CD4-positive, CD25-positive, alpha-beta regulatory T cell (primary cell): Measurements from ENCODE around the gene LTBP4. TPM values are rescaled to one million over a fixed set of nuclear protein-coding genes. Genes with fewer than 3 reads are reported as not detected.
A peak's percentile ranks its signal among the peaks of the same experiment; 100 is the strongest.

Experiments used
- ATAC-seq, 2 donors: fragments of 150-1000 bp; cut with Tn5 transposase; one replicate each; pipeline ENCODE4 v1.10.0; 2021; ENCODE audit warnings: low read depth in 2 of 2, moderate number of reproducible peaks in 2 of 2, moderate library complexity in 1 of 2
- DNase-seq, 3 donors: peaks; one replicate each; pipeline versions ENCODE4 v3.0.0 to v3.0.0-alpha.2; 2012 to 2022; ENCODE audit warnings: mixed read lengths in 1 of 3
- H3K27ac ChIP-seq: one replicate; pipeline ENCODE4 v1.7.0; 2013; ENCODE audit warnings: mild to moderate bottlenecking, low read length; ENCODE audit not compliant: insufficient read depth, poor library complexity, severe bottlenecking
- H3K27me3 ChIP-seq: one replicate; pipeline ENCODE4 v1.7.0; 2013; ENCODE audit warnings: low read length; ENCODE audit not compliant: control insufficient read depth, insufficient read depth
- H3K36me3 ChIP-seq: one replicate; pipeline ENCODE4 v1.7.0; 2013; ENCODE audit warnings: mild to moderate bottlenecking, low read length, moderate library complexity; ENCODE audit not compliant: control insufficient read depth, insufficient read depth
- H3K4me1 ChIP-seq: 2 replicates; pipeline ENCODE4 v1.7.0; 2013; ENCODE audit warnings: mild to moderate bottlenecking, low read length; ENCODE audit not compliant: insufficient read depth, control insufficient read depth, poor library complexity, severe bottlenecking
- H3K4me3 ChIP-seq: one replicate; pipeline ENCODE4 v1.7.0; 2013; ENCODE audit warnings: low read depth, mild to moderate bottlenecking, low read length, moderate library complexity
- H3K9me3 ChIP-seq, 2 experiments: 1 replicate in 1 of 2; 2 replicates in 1 of 2; pipeline ENCODE4 v1.7.0; 2013; ENCODE audit warnings: low read length in 2 of 2, mild to moderate bottlenecking in 1 of 2, moderate library complexity in 1 of 2; ENCODE audit not compliant: control insufficient read depth in 2 of 2
- H3K27ac Mint-ChIP-seq, 3 donors: one replicate each; pipeline ENCODE4 v1.8.0; 2020 to 2022; ENCODE audit warnings: mild to moderate bottlenecking in 3 of 3, mixed read lengths in 3 of 3, moderate library complexity in 2 of 3
- H3K27me3 Mint-ChIP-seq: one replicate; pipeline ENCODE4 v1.8.0; 2022; ENCODE audit warnings: mild to moderate bottlenecking, mixed read lengths
- H3K36me3 Mint-ChIP-seq: one replicate; pipeline ENCODE4 v1.8.0; 2020; ENCODE audit warnings: mixed read lengths
- H3K4me1 Mint-ChIP-seq, 4 donors: one replicate each; pipeline ENCODE4 v1.8.0; 2020 to 2022; ENCODE audit warnings: mixed read lengths in 4 of 4, mild to moderate bottlenecking in 1 of 4
- H3K4me3 Mint-ChIP-seq, 4 donors: one replicate each; pipeline ENCODE4 v1.8.0; 2020 to 2022; ENCODE audit warnings: mild to moderate bottlenecking in 4 of 4, mixed read lengths in 4 of 4, moderate library complexity in 3 of 4
- H3K9me3 Mint-ChIP-seq, 7 donors: one replicate each; pipeline ENCODE4 v1.8.0; 2020 to 2022; ENCODE audit warnings: mixed read lengths in 7 of 7, mild to moderate bottlenecking in 3 of 7, moderate library complexity in 2 of 7
- polyA plus RNA-seq, 4 donors: library from polyadenylated mRNA; unstranded; fragments of 300-500 nt; fragmentation: Illumina TruSeq; gene quantifications; one replicate each; pipeline ENCODE4 v1.2.3, GENCODE V29; 2021
- total RNA-seq: library from RNA; stranded (reverse); gene quantifications from one replicate; pipeline ENCODE4 v1.2.3, GENCODE V29; 2022

LTBP4 gene
- total and polyA plus RNA-seq, 5 donors from 2014 or later: 20.7 to 115 (median 30.9) TPM

DNA sequence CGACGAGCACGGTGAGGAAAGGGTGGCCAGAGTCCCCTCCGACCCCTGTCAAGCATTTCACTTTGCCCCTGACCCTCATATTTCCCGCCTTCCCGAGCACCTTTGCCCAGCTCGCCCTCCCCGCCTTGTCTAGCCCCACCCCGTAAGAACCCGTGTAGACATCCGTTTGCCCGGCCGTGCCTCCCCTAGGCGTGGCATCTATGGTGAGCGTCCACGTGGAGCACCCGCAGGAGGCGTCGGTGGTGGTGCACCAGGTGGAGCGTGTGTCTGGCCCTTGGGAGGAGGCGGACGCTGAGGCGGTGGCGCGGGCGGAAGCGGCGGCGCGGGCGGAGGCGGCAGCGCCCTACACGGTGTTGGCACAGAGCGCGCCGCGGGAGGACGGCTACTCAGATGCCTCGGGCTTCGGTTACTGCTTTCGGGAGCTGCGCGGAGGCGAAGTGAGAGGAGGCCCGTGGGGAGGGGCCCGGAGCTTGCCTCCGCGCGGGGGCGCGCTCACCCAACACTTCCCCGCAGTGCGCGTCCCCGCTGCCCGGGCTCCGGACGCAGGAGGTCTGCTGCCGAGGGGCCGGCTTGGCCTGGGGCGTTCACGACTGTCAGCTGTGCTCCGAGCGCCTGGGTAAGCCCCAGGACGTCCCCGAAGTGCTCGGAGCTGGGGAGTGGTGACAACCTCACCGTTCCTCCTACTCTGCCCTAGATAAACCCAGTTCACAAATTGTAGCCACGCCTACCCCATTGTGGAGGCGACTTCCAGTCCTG lies 4.2 kb downstream of the LTBP4 start:
- no peaks in the 10 kb centered on the region for H3K36me3 Mint-ChIP-seq
- H3K4me3 ChIP-seq: peak overlapping the region; percentile 77
- H3K9me3 Mint-ChIP-seq: peaks cover 0 to 2% (median 0%) of the 10 kb centered on the region in 7 donors
- peak overlapping the region; percentile 89 to 95 (median 90) for H3K4me3 Mint-ChIP-seq
- peak overlapping the region; percentile 89 to 96 (median 92) for H3K27ac Mint-ChIP-seq
- H3K27me3 Mint-ChIP-seq: peaks cover 23% of the 10 kb centered on the region
- H3K4me1 Mint-ChIP-seq: peaks cover 9 to 84% (median 37%) of the 10 kb centered on the region in 4 donors
- H3K4me1 ChIP-seq: peaks cover 82% of the 10 kb centered on the region
- no peaks in the 10 kb centered on the region for H3K36me3 ChIP-seq
- peaks cover 4% of the 10 kb centered on the region for H3K27me3 ChIP-seq
- peak; percentile 51 to 57 for ATAC-seq
- H3K9me3 ChIP-seq: no peaks in the 10 kb centered on the region
- H3K27ac ChIP-seq: peak overlapping the region; percentile 78
- DNase-seq: peak; percentile 81 to 97 (median 84)

DNA sequence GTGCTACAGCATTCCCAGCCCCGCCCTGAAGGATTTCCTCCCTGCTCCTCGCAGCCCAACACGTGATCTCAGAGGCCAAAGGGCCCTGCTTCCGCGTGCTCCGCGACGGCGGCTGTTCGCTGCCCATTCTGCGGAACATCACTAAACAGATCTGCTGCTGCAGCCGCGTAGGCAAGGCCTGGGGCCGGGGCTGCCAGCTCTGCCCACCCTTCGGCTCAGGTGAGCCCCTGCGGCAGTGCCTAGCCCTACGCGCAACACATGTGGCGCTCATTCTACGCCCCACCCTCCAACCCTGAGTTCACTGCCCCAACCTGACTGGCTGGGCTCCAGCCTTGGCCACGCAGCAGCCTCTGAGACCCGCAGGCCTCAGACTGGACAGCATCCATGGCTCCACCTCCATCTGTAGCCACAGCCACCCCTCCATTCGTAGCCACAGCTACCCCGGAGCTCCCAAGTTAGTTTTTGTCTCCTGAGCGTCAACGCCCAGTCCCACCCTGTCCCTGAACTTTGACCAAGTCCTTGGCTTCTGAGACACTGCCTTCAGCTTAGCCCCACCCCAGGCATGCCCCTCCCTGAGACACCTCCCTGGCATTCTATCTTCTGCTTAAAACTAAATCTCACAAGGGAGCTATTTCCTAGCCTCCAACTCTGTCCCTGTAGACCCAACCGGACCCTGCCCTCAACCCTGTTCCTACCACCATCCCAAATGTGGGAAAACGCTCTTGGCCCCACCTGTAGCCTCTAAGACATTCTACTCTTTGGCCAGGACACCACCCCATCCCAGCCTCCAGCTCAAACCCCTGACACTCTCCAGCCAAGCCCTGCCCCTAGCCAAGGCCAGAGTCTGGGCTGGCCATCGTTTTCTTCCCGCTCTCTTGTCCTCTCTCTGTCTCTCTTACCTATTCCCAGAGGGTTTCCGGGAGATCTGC lies 6.4 kb downstream of the LTBP4 start:
- Mint-ChIP-seq H3K27me3 (peaks cover 13% of the 10 kb centered on the region), H3K27ac (peak overlapping the region in 2 of 3 donors; percentile 8 to 93), H3K4me3 (peak overlapping the region; percentile 55 to 91 (median 76)), H3K9me3 (no peaks in the 10 kb centered on the region), H3K36me3 (no peaks in the 10 kb centered on the region), H3K4me1 (peaks cover 9 to 87% (median 37%) of the 10 kb centered on the region in 4 donors)
- Histone ChIP-seq H3K9me3 (no peaks in the 10 kb centered on the region), H3K4me3 (no peak overlapping the region), H3K27ac (no peak overlapping the region), H3K4me1 (peaks cover 71% of the 10 kb centered on the region), H3K36me3 (no peaks in the 10 kb centered on the region), H3K27me3 (no peaks in the 10 kb centered on the region)
- ATAC-seq (no peak), DNase-seq (no peak)

DNA sequence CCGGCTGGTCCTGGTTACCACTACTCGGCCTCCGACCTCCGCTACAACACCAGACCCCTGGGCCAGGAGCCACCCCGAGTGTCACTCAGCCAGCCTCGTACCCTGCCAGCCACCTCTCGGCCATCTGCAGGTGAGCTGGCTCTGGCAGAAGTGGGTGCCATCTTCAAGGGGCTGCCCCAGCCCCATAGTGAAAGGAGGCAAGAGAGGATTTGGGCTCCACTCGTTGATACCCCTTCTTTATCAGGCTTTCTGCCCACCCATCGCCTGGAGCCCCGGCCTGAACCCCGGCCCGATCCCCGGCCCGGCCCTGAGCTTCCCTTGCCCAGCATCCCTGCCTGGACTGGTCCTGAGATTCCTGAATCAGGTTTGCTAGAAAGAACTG lies 7.1 kb downstream of the LTBP4 start:
- Histone ChIP-seq H3K27ac (no peak overlapping the region), H3K36me3 (no peaks in the 10 kb centered on the region), H3K27me3 (no peaks in the 10 kb centered on the region), H3K4me1 (peaks cover 69% of the 10 kb centered on the region), H3K4me3 (no peak overlapping the region), H3K9me3 (no peaks in the 10 kb centered on the region)
- Mint-ChIP-seq H3K36me3 (no peaks in the 10 kb centered on the region), H3K4me3 (peak overlapping the region; percentile 55 to 91 (median 76)), H3K9me3 (no peaks in the 10 kb centered on the region), H3K27ac (peak overlapping the region in 2 of 3 donors; percentile 14 to 93), H3K4me1 (peaks cover 9 to 86% (median 32%) of the 10 kb centered on the region in 4 donors), H3K27me3 (peaks cover 11% of the 10 kb centered on the region)
- no peak for DNase-seq
- no peak for ATAC-seq

DNA sequence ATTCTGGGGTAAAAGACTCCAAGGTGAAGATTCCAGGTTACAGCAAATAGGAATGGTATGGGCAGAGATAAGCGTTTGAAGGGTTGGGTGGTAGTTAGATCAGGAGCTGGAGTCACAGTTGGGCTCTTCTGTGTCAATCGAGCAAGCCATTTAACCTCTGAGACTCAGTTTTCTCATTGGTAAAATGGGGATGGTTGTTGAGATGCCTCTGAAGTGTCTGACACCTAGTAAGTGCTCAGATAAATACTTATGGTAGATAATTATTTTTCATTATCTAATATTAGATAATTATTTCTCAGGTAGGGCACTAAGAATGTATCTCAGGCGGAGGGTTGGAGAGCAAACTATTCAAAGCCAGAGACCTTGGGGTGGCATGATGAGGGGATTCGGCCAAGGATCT lies 7.8 kb downstream of the LTBP4 start:
- H3K4me3 ChIP-seq: peak overlapping the region; percentile 37
- no peaks in the 10 kb centered on the region for H3K36me3 ChIP-seq
- Mint-ChIP-seq H3K36me3 (no peaks in the 10 kb centered on the region), H3K9me3 (no peaks in the 10 kb centered on the region), H3K27me3 (peaks cover 3% of the 10 kb centered on the region), H3K4me1 (peaks cover 7 to 84% (median 32%) of the 10 kb centered on the region in 4 donors), H3K27ac (peak overlapping the region; percentile 93 to 98 (median 94)), H3K4me3 (peak overlapping the region; percentile 53 to 89 (median 88))
- peaks cover 68% of the 10 kb centered on the region for H3K4me1 ChIP-seq
- peak overlapping the region; percentile 85 for H3K27ac ChIP-seq
- H3K27me3 ChIP-seq: no peaks in the 10 kb centered on the region
- no peak for DNase-seq
- H3K9me3 ChIP-seq: no peaks in the 10 kb centered on the region
- no peak for ATAC-seq

DNA sequence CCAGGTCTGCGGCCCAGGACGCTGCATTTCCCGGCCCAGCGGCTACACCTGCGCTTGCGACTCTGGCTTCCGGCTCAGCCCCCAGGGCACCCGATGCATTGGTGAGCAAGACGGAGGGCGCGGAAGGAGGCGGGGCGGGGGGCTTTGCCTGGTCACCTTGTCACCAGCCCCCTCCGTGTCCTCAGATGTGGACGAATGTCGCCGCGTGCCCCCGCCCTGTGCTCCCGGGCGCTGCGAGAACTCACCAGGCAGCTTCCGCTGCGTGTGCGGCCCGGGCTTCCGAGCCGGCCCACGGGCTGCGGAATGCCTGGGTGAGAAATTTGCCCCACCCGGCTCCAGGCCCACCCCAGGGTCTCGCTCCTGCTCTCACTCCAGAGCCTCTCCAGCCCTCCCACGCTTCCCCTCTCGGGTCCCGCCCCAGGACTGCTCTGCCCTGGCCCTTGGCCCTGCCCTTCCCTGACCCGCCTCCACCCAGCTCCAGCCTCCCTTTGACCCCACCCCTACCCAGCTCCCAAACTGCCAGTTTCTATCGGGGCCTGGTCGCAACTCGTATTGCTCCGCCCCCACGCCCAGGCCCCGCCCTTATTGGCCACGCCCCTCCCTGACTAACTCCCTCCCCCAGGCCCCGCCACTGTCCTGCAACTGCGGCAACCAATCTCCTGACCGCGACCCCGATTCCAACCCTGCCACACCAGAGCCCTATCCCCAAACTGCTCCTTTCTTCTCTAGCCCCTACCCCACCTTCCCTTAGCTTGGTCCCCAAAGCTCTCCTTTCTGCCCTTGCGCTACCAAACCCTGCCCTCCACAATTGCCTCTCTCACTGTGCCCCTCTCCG lies 8.6 kb downstream of the LTBP4 start:
- H3K9me3 Mint-ChIP-seq: no peaks in the 10 kb centered on the region

DNA sequence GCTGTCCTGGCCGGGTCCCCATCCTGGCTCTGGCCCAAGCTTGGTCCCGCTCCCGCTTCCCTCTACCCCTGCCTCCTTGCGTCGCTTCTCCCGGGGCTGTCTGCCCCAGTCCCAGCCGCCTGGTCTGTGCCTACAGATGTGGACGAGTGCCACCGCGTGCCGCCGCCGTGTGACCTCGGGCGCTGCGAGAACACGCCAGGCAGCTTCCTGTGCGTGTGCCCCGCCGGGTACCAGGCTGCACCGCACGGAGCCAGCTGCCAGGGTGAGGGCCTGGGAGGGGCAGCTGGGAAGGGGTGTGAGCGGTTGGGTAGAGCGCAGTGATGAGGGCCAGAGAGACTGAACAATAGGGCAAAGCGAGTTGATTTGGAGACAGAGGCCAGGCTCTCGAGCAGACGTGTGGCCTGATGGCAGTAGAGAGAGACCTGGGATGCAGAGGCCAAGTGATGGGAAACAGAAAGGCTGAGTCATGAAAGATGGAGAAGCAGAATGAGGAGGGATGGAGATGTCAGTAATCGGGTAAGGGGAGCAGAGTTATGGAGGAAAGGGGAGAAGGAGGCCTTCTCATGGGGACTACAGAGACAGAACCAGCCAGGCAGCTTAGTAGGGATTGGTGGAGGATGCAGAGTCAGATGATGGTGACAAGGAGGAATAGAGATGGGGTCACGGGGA lies 9.4 kb downstream of the LTBP4 start:
- Histone ChIP-seq H3K4me3 (peak overlapping the region; percentile 26), H3K27ac (peak overlapping the region; percentile 85), H3K9me3 (no peaks in the 10 kb centered on the region), H3K4me1 (peaks cover 61% of the 10 kb centered on the region), H3K27me3 (no peaks in the 10 kb centered on the region), H3K36me3 (no peaks in the 10 kb centered on the region)
- DNase-seq: peak; percentile 60 to 89 (median 79)
- H3K9me3 Mint-ChIP-seq: no peaks in the 10 kb centered on the region
- no peaks in the 10 kb centered on the region for H3K36me3 Mint-ChIP-seq
- ATAC-seq: peak; percentile 26 to 32
- H3K27ac Mint-ChIP-seq: peak overlapping the region; percentile 93 to 97 (median 94)
- H3K4me1 Mint-ChIP-seq: peaks cover 12 to 82% (median 29%) of the 10 kb centered on the region in 4 donors
- no peaks in the 10 kb centered on the region for H3K27me3 Mint-ChIP-seq
- H3K4me3 Mint-ChIP-seq: peak overlapping the region; percentile 53 to 88 (median 85)

More for the DNA sequence above, 8.6 kb downstream of the LTBP4 start:
- no peaks in the 10 kb centered on the region for H3K36me3 ChIP-seq
- DNase-seq (peak; percentile 80 to 92 (median 85)), ATAC-seq (peak; percentile 21 to 41)
- H3K4me1 ChIP-seq: peaks cover 67% of the 10 kb centered on the region
- peaks cover 6 to 81% (median 28%) of the 10 kb centered on the region in 4 donors for H3K4me1 Mint-ChIP-seq
- no peaks in the 10 kb centered on the region for H3K36me3 Mint-ChIP-seq
- H3K27ac ChIP-seq: peak overlapping the region; percentile 85
- H3K4me3 Mint-ChIP-seq: peak overlapping the region; percentile 53 to 89 (median 88)
- H3K9me3 ChIP-seq: no peaks in the 10 kb centered on the region
- H3K4me3 ChIP-seq: peak overlapping the region; percentile 37
- peak overlapping the region; percentile 93 to 97 (median 94) for H3K27ac Mint-ChIP-seq
- H3K27me3 Mint-ChIP-seq: no peaks in the 10 kb centered on the region
- no peaks in the 10 kb centered on the region for H3K27me3 ChIP-seq
